NCI-H1417 treated with DMSO at 0.1 percent for 48 hours (cell line): ENCODE data around the gene HMCES.
"Not testable (repeated sequence)": the region's sequence is repeated elsewhere in the genome, so short reads cannot be mapped to it uniquely, and the experiment has no call there.

Source experiments
- DNase-seq: peaks from one replicate; lab custom pipeline; 2025; lab: John Stamatoyannopoulos, UW

Gene HMCES

GRCh38 chr3:129347458-129347845 is 68.8 kb downstream of the HMCES start:
- no peak for DNase-seq

GRCh38 chr3:129348734-129349133 is 70.1 kb downstream of the HMCES start:
- DNase-seq: no peak

- DNase-seq: not testable (repeated sequence)
Observed at GRCh38 chr3:129349169-129349568, 70.5 kb downstream of the HMCES start.

GRCh38 chr3:129349791-129350190 is 71.1 kb downstream of the HMCES start:
- no peak for DNase-seq

- no peak for DNase-seq
Observed at GRCh38 chr3:129352045-129352444, 73.4 kb downstream of the HMCES start.

- DNase-seq: no peak
Observed at GRCh38 chr3:129352650-129353588, 74.2 kb downstream of the HMCES start.

- DNase-seq: no peak
Observed at GRCh38 chr3:129353589-129353941, 74.9 kb downstream of the HMCES start.
